HCT116 (cell line): Measurements from ENCODE around the gene SLC46A3. TPM values are rescaled to one million over a fixed set of nuclear protein-coding genes. Genes with fewer than 3 reads are reported as not detected.

Source experiments
- ATAC-seq: fragments of 200-7000 bp; cut with Tn5 transposase; 2 replicates; pipeline ENCODE4 v1.9.1; 2020; ENCODE audit warnings: mild to moderate bottlenecking, moderate library complexity
- BruUV-seq: library from RNA; stranded (reverse); fragments of 400-500 nt; replicated peaks from 2 replicates; lab custom pipeline; 2021; lab: Mats Ljungman, UMichigan
- CTCF ChIA-PET: fragments of 300-600 bp; sonication (Branson Sonifier 250); formaldehyde crosslinking; loops from one replicate; lab custom pipeline; 2021; ENCODE audit warnings: antibody characterized with exemption; lab: Charles Lee
- POLR2A ChIA-PET: fragments of 300-600, 350-600 bp; sonication (Branson Sonifier 250); formaldehyde crosslinking; loops from one replicate; lab custom pipeline; 2021; ENCODE audit warnings: antibody characterized with exemption; lab: Charles Lee
- RAD21 ChIA-PET, 2 experiments: fragments of 300-600 bp; sonication (Branson Sonifier 250); formaldehyde crosslinking; loops; one replicate each; lab custom pipeline; 2023; ENCODE audit warnings: low total read pairs in 2 of 2; ENCODE audit not compliant: uncharacterized antibody in 2 of 2, unreplicated experiment in 2 of 2, low non-redundant PET in 1 of 2; lab: Charles Lee
- DNase-seq: peaks from one replicate; pipeline ENCODE4 v3.0.0-alpha.2; 2010; ENCODE audit warnings: low read depth, low spot score
- H2AFZ ChIP-seq: fragments of 200-600 bp; shearing (Covaris generic), sonication (generic); 2 replicates; pipeline ENCODE4 v1.6.1; 2017; ENCODE audit warnings: low read depth, mixed run types, mixed read lengths, antibody characterized with exemption, low read length; ENCODE audit not compliant: poor library complexity, severe bottlenecking
- H3K27ac ChIP-seq: 2 replicates; pipeline ENCODE4 v1.5.1; 2012; ENCODE audit warnings: low read depth, low read length
- H3K27me3 ChIP-seq: fragments of 200-600 bp; sonication (generic); 2 replicates; pipeline ENCODE4 v1.6.1; 2016; ENCODE audit warnings: mixed run types, low read length, mixed read lengths; ENCODE audit not compliant: insufficient read depth
- H3K36me3 ChIP-seq, 2 experiments: fragments of 200-500 bp in 1 of 2; fragments of 200-600 bp in 1 of 2; sonication (Bioruptor generic) in 1 of 2; sonication (generic) in 1 of 2; 2 replicates each; pipeline versions ENCODE4 v1.5.1 to v1.6.1; 2014 to 2016; ENCODE audit warnings: low read length in 2 of 2, inconsistent platforms in 1 of 2, mixed read lengths in 1 of 2, mixed run types in 1 of 2; ENCODE audit not compliant: insufficient read depth in 2 of 2, control insufficient read depth in 1 of 2
- H3K4me1 ChIP-seq, 2 experiments: fragments of 200-600 bp in 1 of 2; sonication (generic) in 1 of 2; 2 replicates each; pipeline versions ENCODE4 v1.5.1 to v1.6.1; 2012 to 2017; ENCODE audit warnings: low read length in 2 of 2, inconsistent platforms in 1 of 2, mild to moderate bottlenecking in 1 of 2, mixed read lengths in 1 of 2, mixed run types in 1 of 2, moderate library complexity in 1 of 2; ENCODE audit not compliant: insufficient read depth in 2 of 2, control insufficient read depth in 1 of 2
- H3K4me2 ChIP-seq: fragments of 200-600 bp; sonication (generic); 2 replicates; pipeline ENCODE4 v1.6.1; 2017; ENCODE audit warnings: mixed run types, low read length, mixed read lengths
- H3K4me3 ChIP-seq, 2 experiments: fragments of 200-600 bp in 1 of 2; sonication (generic) in 1 of 2; replicated peaks in 1 of 2; 2 replicates each; pipeline ENCODE4 v1.5.1; 2011 to 2016; ENCODE audit warnings: low read length in 2 of 2, control low read depth in 1 of 2, low read depth in 1 of 2, mild to moderate bottlenecking in 1 of 2, mixed read lengths in 1 of 2, mixed run types in 1 of 2
- H3K79me2 ChIP-seq: fragments of 200-600 bp; sonication (generic); 2 replicates; pipeline ENCODE4 v1.6.1; 2017; ENCODE audit warnings: mild to moderate bottlenecking, mixed run types, low read length, moderate library complexity, mixed read lengths; ENCODE audit not compliant: insufficient read depth
- H3K9ac ChIP-seq: fragments of 200-600 bp; sonication (generic); 2 replicates; pipeline ENCODE4 v1.6.1; 2016; ENCODE audit warnings: low read length, mixed read lengths
- H3K9me2 ChIP-seq: fragments of 200-600 bp; sonication (generic), shearing (Covaris generic); 2 replicates; pipeline ENCODE4 v1.6.1; 2017; ENCODE audit warnings: mixed run types, mild to moderate bottlenecking, moderate library complexity; ENCODE audit not compliant: insufficient read depth
- H3K9me3 ChIP-seq, 2 experiments: fragments of 200-500 bp in 1 of 2; fragments of 200-600 bp in 1 of 2; sonication (Bioruptor generic) in 1 of 2; sonication (generic) in 1 of 2; 2 replicates each; pipeline ENCODE4 v1.6.1; 2014 to 2017; ENCODE audit warnings: low read length in 2 of 2, mixed read lengths in 2 of 2, inconsistent platforms in 1 of 2, low read depth in 1 of 2, mild to moderate bottlenecking in 1 of 2, mixed run types in 1 of 2, moderate library complexity in 1 of 2; ENCODE audit not compliant: control insufficient read depth in 1 of 2, insufficient read depth in 1 of 2
- H4K20me1 ChIP-seq: fragments of 200-600 bp; sonication (generic), shearing (Covaris generic); 2 replicates; pipeline ENCODE4 v1.6.1; 2017; ENCODE audit warnings: mixed run types, mild to moderate bottlenecking, moderate library complexity; ENCODE audit not compliant: insufficient read depth
- CEBPB ChIP-seq: IDR thresholded peaks from 2 replicates; pipeline ENCODE4 v1.6.1; 2012; ENCODE audit warnings: low read depth
- EGR1 ChIP-seq: IDR thresholded peaks from 2 replicates; pipeline ENCODE4 v1.6.1; 2012; ENCODE audit warnings: low read depth
- EZH2 ChIP-seq: fragments of 200-600 bp; sonication (generic); IDR thresholded peaks from 2 replicates; pipeline ENCODE4 v1.6.1; 2017; ENCODE audit warnings: antibody characterized with exemption, mixed run types
- EZH2phosphoT487 ChIP-seq: fragments of 200-600 bp; IDR thresholded peaks from 2 replicates; pipeline ENCODE4 v1.6.1; 2018; ENCODE audit warnings: antibody characterized with exemption, borderline replicate concordance
- FOSL1 ChIP-seq: IDR thresholded peaks from 2 replicates; pipeline ENCODE4 v1.6.1; 2012; ENCODE audit warnings: low read depth
- MAX ChIP-seq: IDR thresholded peaks from 2 replicates; pipeline ENCODE4 v1.6.1; 2012
- POLR2AphosphoS5 ChIP-seq: IDR thresholded peaks from 2 replicates; pipeline ENCODE4 v1.6.1; 2011; ENCODE audit warnings: mild to moderate bottlenecking, low read depth, low read length, moderate library complexity
- RAD21 ChIP-seq: IDR thresholded peaks from 2 replicates; pipeline ENCODE4 v1.6.1; 2012; ENCODE audit warnings: low read depth, mild to moderate bottlenecking
- REST ChIP-seq: IDR thresholded peaks from 2 replicates; pipeline ENCODE4 v1.6.1; 2012; ENCODE audit warnings: low read depth
- SIN3A ChIP-seq: IDR thresholded peaks from 2 replicates; pipeline ENCODE4 v1.6.1; 2012; ENCODE audit warnings: low read depth
- TCF7L2 ChIP-seq: IDR thresholded peaks from 2 replicates; pipeline ENCODE4 v1.7.0; 2011; ENCODE audit warnings: borderline replicate concordance, inconsistent platforms; ENCODE audit not compliant: insufficient read depth, insufficient read length; ENCODE audit errors: extremely low read depth
- YY1 ChIP-seq: IDR thresholded peaks from 2 replicates; pipeline ENCODE4 v1.6.1; 2011; ENCODE audit warnings: low read length, low read depth, moderate library complexity, mild to moderate bottlenecking; ENCODE audit not compliant: insufficient replicate concordance; ENCODE audit errors: extremely low read depth
- ZFX ChIP-seq: fragments of 450-650 bp; IDR thresholded peaks from 2 replicates; pipeline ENCODE4 v1.6.1; 2017
- intact Hi-C: fragments of 100-400 bp; cut with micrococcal nuclease; formaldehyde crosslinking; loops from 2 replicates; pipeline ENCODE4 v1.10.0; 2022
- total RNA-seq: library from RNA; stranded (reverse); gene quantifications from one replicate; pipeline ENCODE4 v1.2.1, GENCODE V29; 2021; ENCODE audit not compliant: unreplicated experiment

SLC46A3 gene
- total RNA-seq, 1 experiment from 2014 or later = 0.93 TPM

GRCh38 chr13:28710161-28710560 is 8.6 kb downstream of the SLC46A3 start:
- Histone ChIP-seq H4K20me1 (no peaks in the 10 kb centered on the region), H3K36me3 (no peaks in the 10 kb centered on the region), H3K4me2 (peak overlapping the region; percentile 59), H3K9ac (no peak overlapping the region), H3K27ac (no peak overlapping the region), H3K9me2 (no peaks in the 10 kb centered on the region), H3K27me3 (no peaks in the 10 kb centered on the region), H3K4me1 (peaks cover 7 to 17% of the 10 kb centered on the region in 2 experiments), H3K79me2 (no peaks in the 10 kb centered on the region), H3K9me3 (no peaks in the 10 kb centered on the region), H3K4me3 (no peak overlapping the region), H2AFZ (no peak overlapping the region)
- no TSS peak for BruUV-seq
- intact Hi-C loops = no loop called here
- DNase-seq = no peak
- ChIA-PET POLR2A (no interaction called here), RAD21 (no interaction called here), CTCF (no interaction called here)
- TF ChIP-seq FOSL1 (no peak), POLR2AphosphoS5 (no peak), REST (no peak), YY1 (no peak), SIN3A (no peak), ZFX (no peak), EGR1 (no peak), CEBPB (no peak), EZH2 (no peak), EZH2phosphoT487 (no peak), RAD21 (no peak), TCF7L2 (no peak), MAX (no peak)
- peak; percentile 38 for ATAC-seq
